ENCODE measurements around the gene COTL1.
"Not testable (repeated sequence)": the region's sequence is repeated elsewhere in the genome, so short reads cannot be mapped to it uniquely, and the experiment has no call there.

The COTL1 gene

GRCh38 chr16:84527532-84528269 is 90.2 kb downstream of the COTL1 start:
- Histone ChIP-seq H3K36me3 (ENCODE audit: control insufficient read depth, insufficient read depth, low read length) (no peaks in the 10 kb centered on the region), H3K4me1 (ENCODE audit: control insufficient read depth, insufficient read depth, low read length) (peaks cover 6% of the 10 kb centered on the region), H3K27me3 (ENCODE audit: control insufficient read depth, insufficient read depth, low read length) (no peaks in the 10 kb centered on the region), H3K9ac (ENCODE audit: low read depth, low read length) (no peak overlapping the region), H3K9me3 (ENCODE audit: control insufficient read depth, insufficient read depth, low read length) (peaks cover 6% of the 10 kb centered on the region), H3K4me3 (ENCODE audit: low read depth, low read length) (no peak overlapping the region)

DNA sequence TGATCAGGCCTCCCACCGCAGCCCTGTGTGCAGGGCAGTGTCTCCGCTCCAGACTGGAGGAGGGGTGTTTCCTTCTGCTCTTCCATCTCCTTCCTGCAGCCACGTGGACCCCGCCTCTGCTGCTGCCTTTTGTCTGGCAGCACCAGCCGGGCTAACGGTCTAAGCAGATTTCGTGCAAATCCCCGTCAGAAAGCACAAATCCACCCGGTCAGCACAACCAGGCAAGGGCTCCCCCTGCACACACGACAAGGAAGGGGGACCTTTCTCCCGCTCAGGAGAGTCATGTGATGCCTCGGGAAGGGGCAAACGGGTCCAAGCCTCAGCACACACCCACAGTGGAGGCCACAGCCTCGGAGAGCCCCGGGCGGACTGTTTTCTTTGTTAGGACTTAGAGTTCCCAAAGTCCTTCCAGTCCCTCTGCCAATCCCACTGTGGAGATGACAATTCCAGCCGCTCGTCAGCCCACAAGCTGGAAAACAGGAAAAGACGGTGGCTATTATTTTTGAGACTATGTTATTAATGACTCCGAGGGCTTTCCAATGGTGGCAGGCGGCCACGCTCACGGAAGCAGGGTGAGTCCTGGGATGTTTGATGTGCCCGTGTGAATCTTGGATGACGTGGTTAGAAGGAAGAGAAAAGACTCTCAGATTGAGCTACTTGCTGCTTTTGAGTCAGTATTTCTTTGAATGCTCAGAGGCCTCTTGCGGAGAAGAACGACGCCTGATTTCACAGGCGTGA is 90.9 kb downstream of the COTL1 start:
- no peak overlapping the region for H3K9ac ChIP-seq (ENCODE audit: low read depth, low read length)

DNA sequence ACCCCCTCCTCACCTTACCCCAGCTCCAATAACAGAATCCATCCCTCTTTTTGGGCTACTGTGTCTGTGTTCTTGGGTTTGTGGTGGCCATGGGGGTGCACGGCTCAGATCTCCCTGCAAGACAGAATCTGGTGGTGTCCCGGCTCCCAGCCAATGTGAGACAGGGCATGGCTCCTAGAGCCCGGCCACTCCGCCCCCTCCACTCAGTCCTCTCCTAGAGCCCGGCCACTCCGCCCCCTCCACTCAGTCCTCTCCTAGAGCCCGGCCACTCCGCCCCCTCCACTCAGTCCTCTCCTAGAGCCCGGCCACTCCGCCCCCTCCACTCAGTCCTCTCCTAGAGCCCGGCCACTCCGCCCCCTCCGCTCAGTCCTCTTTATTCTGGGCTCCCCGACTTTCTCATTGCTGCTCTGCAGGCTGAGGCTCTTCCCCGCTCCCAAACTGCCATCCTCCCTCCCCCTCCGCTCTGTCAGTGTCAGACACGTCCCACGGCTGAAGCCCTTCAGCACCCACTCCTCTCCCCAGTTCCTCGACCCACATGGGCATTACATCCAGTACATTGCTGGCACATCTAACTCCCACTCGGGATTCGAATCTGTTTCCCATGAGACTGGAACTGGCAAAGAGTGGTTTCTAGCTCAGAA is 92.8 kb downstream of the COTL1 start:
- not testable (repeated sequence) for H3K36me3 ChIP-seq (ENCODE audit: control insufficient read depth, insufficient read depth, low read length); H3K9ac ChIP-seq (ENCODE audit: low read depth, low read length); H3K9me3 ChIP-seq (ENCODE audit: control insufficient read depth, insufficient read depth, low read length); H3K27me3 ChIP-seq (ENCODE audit: control insufficient read depth, insufficient read depth, low read length); H3K4me3 ChIP-seq (ENCODE audit: low read depth, low read length); H3K4me1 ChIP-seq (ENCODE audit: control insufficient read depth, insufficient read depth, low read length)

More for the DNA sequence above, 90.9 kb downstream of the COTL1 start:
- Histone ChIP-seq H3K4me1 (ENCODE audit: control insufficient read depth, insufficient read depth, low read length) (peaks cover under 1% of the 10 kb centered on the region), H3K9me3 (ENCODE audit: control insufficient read depth, insufficient read depth, low read length) (peaks cover 6% of the 10 kb centered on the region), H3K27me3 (ENCODE audit: control insufficient read depth, insufficient read depth, low read length) (no peaks in the 10 kb centered on the region), H3K4me3 (ENCODE audit: low read depth, low read length) (no peak overlapping the region), H3K36me3 (ENCODE audit: control insufficient read depth, insufficient read depth, low read length) (no peaks in the 10 kb centered on the region)

GRCh38 chr16:84524346-84524920 is 93.4 kb downstream of the COTL1 start:
- Histone ChIP-seq H3K9ac (ENCODE audit: low read depth, low read length) (no peak overlapping the region), H3K36me3 (ENCODE audit: control insufficient read depth, insufficient read depth, low read length) (no peaks in the 10 kb centered on the region), H3K4me1 (ENCODE audit: control insufficient read depth, insufficient read depth, low read length) (no peaks in the 10 kb centered on the region), H3K9me3 (ENCODE audit: control insufficient read depth, insufficient read depth, low read length) (no peaks in the 10 kb centered on the region), H3K4me3 (ENCODE audit: low read depth, low read length) (no peak overlapping the region), H3K27me3 (ENCODE audit: control insufficient read depth, insufficient read depth, low read length) (no peaks in the 10 kb centered on the region)

DNA sequence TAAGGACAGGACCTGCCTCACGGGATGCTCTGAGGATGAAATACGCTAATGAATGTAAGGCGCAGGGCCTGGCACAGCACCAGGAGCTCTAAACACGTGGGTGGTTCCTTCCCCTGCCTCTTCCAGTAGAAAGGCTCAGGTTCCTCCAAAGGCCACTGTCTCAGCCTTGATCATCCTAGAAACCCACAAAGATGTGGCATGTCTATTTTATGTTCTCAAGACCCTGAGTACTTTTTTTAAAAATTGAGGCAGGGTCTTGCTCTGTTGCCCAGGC is 96.4 kb downstream of the COTL1 start:
- Histone ChIP-seq H3K9ac (ENCODE audit: low read depth, low read length) (no peak overlapping the region), H3K4me3 (ENCODE audit: low read depth, low read length) (no peak overlapping the region), H3K27me3 (ENCODE audit: control insufficient read depth, insufficient read depth, low read length) (no peaks in the 10 kb centered on the region), H3K4me1 (ENCODE audit: control insufficient read depth, insufficient read depth, low read length) (no peaks in the 10 kb centered on the region), H3K36me3 (ENCODE audit: control insufficient read depth, insufficient read depth, low read length) (no peaks in the 10 kb centered on the region), H3K9me3 (ENCODE audit: control insufficient read depth, insufficient read depth, low read length) (no peaks in the 10 kb centered on the region)

DNA sequence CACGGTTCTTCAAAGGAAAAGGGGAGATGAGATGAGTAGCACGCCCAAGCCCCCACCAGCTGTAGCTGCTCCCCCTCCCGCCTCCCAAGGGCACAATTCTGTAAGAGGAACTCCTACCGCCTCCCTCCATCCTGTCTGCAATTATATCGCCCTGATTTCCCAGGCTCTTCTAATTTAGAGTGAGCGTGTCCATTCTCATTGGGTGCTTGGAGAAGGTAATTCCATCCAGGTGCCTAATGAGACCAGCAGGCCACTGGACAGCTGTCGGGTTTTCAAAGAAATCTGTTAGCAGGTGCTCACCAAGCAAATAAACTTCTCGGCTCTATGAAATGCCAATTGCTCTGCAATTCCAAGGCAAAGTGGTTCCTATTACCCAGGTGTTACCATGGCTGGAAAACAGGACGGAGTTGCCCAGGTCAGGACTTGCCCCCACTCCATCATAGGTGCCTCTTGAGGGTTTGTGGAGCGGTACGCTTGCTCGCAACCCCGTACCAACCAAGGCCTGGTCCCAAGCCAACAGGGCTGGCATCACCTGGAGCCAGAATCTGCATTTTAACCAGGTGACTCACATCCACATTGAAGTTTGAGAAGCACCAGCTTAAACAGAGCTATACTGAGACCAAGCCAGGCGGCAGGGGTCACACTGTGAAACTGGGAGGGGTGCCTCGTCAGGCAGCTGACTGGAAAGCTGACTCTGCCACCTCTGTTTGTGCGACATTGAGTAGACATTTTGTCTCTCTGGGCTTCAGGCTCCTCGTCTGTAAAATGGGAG is 97.0 kb downstream of the COTL1 start:
- no peak overlapping the region for H3K4me3 ChIP-seq (ENCODE audit: low read depth, low read length)
- H3K4me1 ChIP-seq (ENCODE audit: control insufficient read depth, insufficient read depth, low read length): no peaks in the 10 kb centered on the region
- H3K9ac ChIP-seq (ENCODE audit: low read depth, low read length): no peak overlapping the region
- no peaks in the 10 kb centered on the region for H3K9me3 ChIP-seq (ENCODE audit: control insufficient read depth, insufficient read depth, low read length)
- H3K27me3 ChIP-seq (ENCODE audit: control insufficient read depth, insufficient read depth, low read length): no peaks in the 10 kb centered on the region
- no peaks in the 10 kb centered on the region for H3K36me3 ChIP-seq (ENCODE audit: control insufficient read depth, insufficient read depth, low read length)

- Histone ChIP-seq H3K4me3 (ENCODE audit: low read depth, low read length) (no peak overlapping the region), H3K27me3 (ENCODE audit: control insufficient read depth, insufficient read depth, low read length) (no peaks in the 10 kb centered on the region), H3K36me3 (ENCODE audit: control insufficient read depth, insufficient read depth, low read length) (no peaks in the 10 kb centered on the region), H3K9ac (ENCODE audit: low read depth, low read length) (no peak overlapping the region), H3K4me1 (ENCODE audit: control insufficient read depth, insufficient read depth, low read length) (no peaks in the 10 kb centered on the region), H3K9me3 (ENCODE audit: control insufficient read depth, insufficient read depth, low read length) (no peaks in the 10 kb centered on the region)
These were observed 98.0 kb downstream of the COTL1 start for GRCh38 chr16:84519855-84520254.

GRCh38 chr16:84518804-84519341 is 99.0 kb downstream of the COTL1 start:
- no peaks in the 10 kb centered on the region for H3K4me1 ChIP-seq (ENCODE audit: control insufficient read depth, insufficient read depth, low read length)
- no peak overlapping the region for H3K4me3 ChIP-seq (ENCODE audit: low read depth, low read length)
- no peaks in the 10 kb centered on the region for H3K27me3 ChIP-seq (ENCODE audit: control insufficient read depth, insufficient read depth, low read length)
- H3K9me3 ChIP-seq (ENCODE audit: control insufficient read depth, insufficient read depth, low read length): no peaks in the 10 kb centered on the region
- H3K9ac ChIP-seq (ENCODE audit: low read depth, low read length): no peak overlapping the region
- no peaks in the 10 kb centered on the region for H3K36me3 ChIP-seq (ENCODE audit: control insufficient read depth, insufficient read depth, low read length)

DNA sequence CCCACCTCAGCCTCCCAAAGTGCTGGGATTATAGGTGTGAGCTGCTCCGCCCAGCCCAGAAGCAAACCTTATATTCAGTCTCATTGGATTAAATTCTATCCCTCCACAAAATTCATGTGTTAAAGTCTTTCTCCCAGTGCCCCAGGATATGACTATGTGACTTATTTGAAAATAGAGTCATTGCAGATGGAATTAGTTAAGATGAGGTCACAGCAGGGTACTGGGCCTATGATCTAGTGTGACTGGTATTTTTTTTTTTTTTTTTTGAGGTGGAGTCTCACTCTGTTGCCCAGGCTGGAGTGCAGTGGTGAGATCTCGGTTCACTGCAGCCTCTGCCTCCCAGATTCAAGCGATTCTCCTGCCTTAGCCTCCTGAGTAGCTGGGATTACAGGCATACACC is 99.7 kb downstream of the COTL1 start:
- H3K36me3 ChIP-seq (ENCODE audit: control insufficient read depth, insufficient read depth, low read length); H3K9me3 ChIP-seq (ENCODE audit: control insufficient read depth, insufficient read depth, low read length); H3K27me3 ChIP-seq (ENCODE audit: control insufficient read depth, insufficient read depth, low read length); H3K9ac ChIP-seq (ENCODE audit: low read depth, low read length); H3K4me1 ChIP-seq (ENCODE audit: control insufficient read depth, insufficient read depth, low read length); H3K4me3 ChIP-seq (ENCODE audit: low read depth, low read length): not testable (repeated sequence)

DNA sequence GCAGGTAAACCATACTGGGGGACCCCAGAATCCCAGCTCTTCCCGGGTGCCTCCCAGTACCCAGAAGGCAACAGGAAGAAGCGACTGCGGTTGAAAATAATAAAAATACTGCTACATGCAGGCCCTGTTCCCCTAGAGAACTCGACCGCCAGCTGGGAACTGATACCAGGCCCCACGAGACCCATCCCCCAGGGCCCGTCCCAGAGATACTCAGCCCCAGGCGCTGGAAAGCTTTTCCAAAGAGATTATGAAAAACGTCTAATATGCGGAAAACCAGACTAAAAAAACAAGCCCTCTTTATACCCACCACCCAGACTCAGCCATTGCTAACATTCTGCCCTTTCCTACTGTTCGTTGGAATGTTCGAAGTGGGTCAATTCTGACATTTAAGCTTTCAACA is 100.5 kb downstream of the COTL1 start:
- Histone ChIP-seq H3K4me1 (ENCODE audit: control insufficient read depth, insufficient read depth, low read length) (no peaks in the 10 kb centered on the region), H3K9ac (ENCODE audit: low read depth, low read length) (no peak overlapping the region), H3K9me3 (ENCODE audit: control insufficient read depth, insufficient read depth, low read length) (no peaks in the 10 kb centered on the region), H3K4me3 (ENCODE audit: low read depth, low read length) (no peak overlapping the region), H3K36me3 (ENCODE audit: control insufficient read depth, insufficient read depth, low read length) (no peaks in the 10 kb centered on the region), H3K27me3 (ENCODE audit: control insufficient read depth, insufficient read depth, low read length) (no peaks in the 10 kb centered on the region)

All from iPS-15b (cell line).